Central memory CD4-positive, alpha-beta T cell (primary cell): ENCODE results near the gene MYH15.
"Not testable (repeated sequence)": the region's sequence is repeated elsewhere in the genome, so short reads cannot be mapped to it uniquely, and the experiment has no call there.

ENCODE experiments used
- DNase-seq: peaks from one replicate; pipeline ENCODE4 v3.0.0; 2022

The MYH15 gene

GRCh38 chr3:108383306-108383705 is 127.1 kb downstream of the MYH15 start:
- DNase-seq, result no peak

- no peak for DNase-seq
These were observed 128.8 kb downstream of the MYH15 start for GRCh38 chr3:108381529-108382140.

- no peak for DNase-seq
These were observed 130.1 kb downstream of the MYH15 start for GRCh38 chr3:108380128-108380795.

DNA sequence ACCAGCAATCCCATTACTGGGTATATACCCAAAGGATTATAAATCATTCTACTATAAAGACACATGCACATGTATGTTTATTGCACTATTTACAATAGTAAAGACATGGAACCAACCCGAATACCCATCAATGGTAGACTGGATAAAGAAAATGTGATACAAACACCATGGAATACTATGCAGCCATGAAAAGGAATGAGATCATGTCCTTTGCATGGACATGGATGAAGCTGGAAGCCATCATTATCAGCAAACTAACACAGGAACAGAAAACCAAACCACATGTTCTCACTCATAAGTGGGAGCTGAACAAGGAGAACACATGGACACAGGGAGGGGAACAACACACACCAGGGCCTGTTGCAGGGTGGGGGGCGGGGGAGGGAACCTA is 131.4 kb downstream of the MYH15 start:
- not testable (repeated sequence) for DNase-seq

- DNase-seq, result no peak
These were observed 132.0 kb downstream of the MYH15 start for GRCh38 chr3:108378153-108378951.

DNA sequence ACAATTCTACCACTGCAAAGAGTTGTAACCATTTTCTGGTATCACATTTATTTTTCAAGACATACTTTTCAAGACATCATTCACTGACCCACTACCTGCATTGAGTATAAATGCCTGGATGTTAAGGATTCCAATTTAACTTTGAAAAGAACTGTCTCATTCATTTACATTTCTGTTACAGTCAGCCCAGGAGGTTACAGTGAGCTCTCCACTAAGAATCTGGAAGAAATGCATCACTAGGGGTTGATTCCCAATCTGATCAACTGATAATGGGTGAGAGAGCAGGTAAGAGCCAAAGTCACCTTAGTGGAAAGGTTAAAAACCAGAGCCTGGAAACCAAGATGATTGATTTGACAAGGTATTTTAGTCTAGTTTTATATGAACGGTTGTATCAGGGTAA is 133.0 kb downstream of the MYH15 start:
- no peak for DNase-seq

- DNase-seq, result no peak
These were observed 134.4 kb downstream of the MYH15 start for GRCh38 chr3:108376026-108376425.

DNA sequence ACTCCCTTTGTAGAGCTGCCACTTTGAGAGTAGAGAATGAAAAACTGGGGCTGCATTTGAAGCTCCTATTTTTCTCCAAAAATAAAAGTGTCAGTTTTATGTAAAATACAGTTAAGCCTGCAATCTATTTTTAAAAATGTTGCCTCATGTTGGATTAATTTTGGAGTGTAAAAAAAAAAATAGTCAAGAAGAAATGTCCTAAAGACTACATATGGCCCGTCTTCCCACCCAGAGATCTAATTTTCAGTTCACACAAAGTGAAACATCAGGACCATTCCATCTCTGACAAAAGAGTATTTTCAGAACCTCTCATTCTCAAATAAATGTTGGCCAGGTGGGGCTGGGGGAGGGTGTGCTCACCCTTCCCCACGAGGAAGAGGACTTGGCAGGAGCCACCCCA is 151.4 kb downstream of the MYH15 start:
- DNase-seq, result no peak

DNA sequence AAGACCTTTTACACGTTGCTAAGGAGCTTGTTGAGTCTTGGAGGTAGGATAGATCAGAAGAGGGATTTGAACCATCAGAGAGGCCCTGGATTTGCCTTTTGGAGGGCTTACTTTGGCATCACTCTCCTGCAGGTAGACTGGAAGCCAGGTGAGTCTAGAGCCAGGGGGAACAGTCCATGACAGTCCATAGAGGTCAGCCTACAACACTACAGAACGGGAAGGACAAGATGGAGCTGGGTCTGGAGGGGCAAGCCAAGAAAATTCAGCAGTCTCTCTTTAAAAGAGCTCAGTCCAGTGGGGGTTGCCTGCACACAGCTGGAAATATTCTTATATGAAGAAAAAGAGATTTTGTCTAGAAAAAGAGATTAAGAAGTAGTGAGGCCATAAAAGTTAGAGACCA is 153.4 kb downstream of the MYH15 start:
- no peak for DNase-seq

GRCh38 chr3:108354562-108354961 is 155.8 kb downstream of the MYH15 start:
- DNase-seq, result no peak

DNA sequence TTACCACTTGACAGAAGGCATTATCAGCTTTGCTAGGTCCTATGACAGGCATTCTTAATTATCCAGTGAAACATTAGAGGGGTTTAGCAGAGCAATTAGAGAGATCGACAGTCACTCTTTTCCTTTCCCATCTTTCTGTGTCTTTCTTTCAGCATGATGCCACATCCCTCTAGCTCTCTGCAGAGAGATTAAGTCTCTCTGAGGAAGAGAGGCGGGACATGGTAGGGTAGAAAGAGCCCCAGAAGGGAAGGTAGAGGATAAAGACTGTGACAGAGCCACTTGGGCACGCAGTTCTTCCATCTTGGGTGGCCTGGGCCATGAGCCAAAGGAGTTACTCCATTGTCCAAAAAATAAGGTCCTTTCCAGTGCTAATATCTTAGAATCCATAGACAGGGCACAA is 158.2 kb downstream of the MYH15 start:
- DNase-seq, result no peak

DNA sequence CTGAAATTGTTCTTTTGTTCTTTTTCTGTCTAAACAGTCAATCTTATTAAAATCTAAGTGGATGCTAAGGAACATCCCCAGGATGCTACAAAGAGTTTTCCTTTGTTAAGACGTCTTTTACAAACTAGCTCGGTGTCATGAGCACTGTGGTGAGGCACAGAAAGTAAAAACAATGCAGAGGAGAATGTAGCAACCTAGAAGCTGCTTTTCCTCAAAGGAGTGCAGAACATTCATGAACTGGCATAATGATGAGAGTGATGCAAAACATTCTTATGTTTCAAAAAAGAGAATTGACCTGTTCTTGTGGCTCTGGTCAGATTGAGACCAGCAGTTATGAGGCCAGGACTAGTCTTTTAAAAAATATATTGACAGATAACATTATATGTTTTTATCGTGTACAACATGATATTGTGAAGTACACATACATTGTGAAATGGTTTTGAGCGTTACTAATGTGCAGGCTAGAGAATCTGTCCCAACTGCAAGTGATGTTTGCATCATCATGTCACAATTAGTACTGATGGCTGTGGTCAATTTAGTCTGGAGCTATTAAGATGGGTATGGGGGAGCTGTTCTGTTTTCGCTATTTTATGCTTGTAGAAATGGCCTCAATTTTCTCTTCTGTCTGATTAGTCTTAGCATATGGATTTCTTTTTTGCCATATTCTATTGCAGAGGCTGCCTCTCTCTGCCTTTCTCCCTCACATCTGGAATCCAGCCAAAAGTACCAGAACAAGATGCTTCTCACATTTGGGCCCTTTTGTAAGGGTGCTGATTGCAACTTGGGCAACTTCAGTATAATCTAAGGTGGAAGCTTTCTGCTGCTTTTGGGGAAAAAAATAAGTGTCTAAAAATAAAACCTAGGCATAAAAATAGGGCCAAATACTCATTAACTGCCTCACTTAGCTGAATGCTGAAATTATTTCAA is 163.8 kb downstream of the MYH15 start:
- no peak for DNase-seq

DNA sequence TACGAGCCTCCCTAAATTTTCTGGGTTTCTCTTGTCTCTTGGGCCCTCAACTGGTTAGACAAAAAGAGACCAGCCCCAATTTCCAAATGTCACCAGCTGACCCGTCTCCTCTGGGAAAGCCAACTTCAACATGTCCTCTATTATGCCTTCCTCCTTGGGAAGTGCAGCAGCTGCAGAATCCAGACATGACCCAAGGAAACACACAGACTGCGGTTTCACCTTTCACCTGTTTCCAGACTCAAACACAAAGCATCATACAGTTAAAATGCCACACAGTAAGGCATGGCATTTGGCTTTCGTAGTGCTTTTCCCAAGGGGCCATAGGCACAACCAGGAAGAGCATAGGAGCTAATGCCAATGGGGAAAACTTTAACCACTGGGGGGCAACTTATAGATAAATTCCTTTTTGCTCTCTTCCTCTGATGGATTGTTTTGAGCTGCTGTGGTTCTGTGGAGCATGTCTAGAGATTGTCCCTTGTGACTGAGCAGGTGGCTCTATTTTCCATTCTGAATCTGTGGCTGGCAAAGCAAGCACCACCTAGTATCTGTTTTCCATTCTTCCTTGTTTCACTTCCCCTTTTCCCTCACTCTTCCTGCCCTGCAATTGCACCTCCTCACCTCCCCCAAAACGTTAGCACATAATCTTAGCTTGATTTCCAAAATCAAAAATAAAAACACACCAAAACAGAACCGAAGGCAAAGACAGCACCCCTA is 164.7 kb downstream of the MYH15 start:
- no peak for DNase-seq

DNA sequence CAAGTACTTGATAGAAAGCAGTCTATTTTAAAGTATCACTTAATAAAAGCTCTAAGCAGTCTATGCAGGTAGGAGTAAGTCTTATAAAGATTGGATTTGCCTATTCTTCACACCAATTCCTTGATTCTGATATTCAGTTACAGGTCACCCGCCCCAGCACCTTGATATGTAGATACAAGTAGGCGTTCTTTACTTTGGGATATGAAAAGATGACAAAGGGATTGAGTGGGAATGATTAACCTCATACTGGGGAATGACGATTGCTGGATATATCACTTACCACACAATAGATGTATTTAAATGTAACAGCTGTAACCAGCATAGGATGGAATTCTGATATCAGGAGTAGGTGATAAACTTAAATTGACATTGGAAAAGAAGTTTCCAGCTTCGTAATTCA is 166.9 kb downstream of the MYH15 start:
- no peak for DNase-seq

DNA sequence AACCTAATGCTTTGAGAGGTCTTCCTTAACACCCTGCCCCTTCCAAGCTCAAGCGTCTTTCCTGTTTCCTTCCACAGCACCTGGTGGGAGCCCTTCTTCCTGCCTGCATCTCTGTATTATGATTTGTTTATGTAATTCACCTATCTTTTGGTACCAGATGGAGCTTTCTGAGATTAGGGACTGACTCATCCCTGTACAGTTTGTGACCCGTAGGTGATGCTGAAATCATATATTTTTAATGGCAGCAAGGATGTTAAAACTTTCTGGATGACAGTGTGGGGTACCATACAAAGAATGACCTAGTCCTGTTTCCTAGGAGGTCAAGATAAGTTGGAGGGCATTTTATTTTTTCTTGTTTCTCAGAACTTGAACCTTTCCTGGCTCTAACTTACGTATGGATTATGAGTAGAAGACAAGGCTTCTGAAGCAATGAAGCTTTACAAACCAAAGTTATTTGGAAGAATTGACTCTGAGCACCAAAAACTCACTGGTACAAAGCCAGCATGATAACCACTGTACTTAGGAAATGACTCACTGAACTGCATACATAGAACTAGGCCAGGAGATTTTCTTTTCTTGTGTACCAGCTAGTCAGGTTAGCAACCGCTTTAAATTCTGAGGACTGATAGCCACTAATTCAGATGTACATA is 167.4 kb downstream of the MYH15 start:
- DNase-seq, result no peak

DNA sequence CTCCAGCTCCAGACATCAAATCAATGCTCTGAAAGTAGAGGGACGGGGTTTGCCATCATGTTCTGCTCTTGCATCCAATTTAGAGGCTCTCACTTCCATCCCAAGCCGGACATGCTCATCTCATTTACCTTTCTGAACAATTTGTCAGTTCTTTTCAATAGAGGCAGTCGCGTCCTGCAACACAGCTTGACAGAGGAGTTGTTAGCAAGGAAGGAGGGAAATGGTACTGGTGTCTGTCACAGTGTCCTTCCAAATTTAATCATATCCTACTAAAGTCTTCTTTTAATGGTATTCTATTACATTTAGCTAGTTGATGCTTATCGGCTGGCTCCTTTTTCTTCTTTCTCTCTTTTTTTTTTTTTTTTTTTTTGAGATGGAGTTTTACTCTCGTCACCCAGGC is 168.5 kb downstream of the MYH15 start:
- no peak for DNase-seq

GRCh38 chr3:108338901-108339545 is 171.4 kb downstream of the MYH15 start:
- DNase-seq, result no peak

- DNase-seq, result no peak
These were observed 175.7 kb downstream of the MYH15 start for GRCh38 chr3:108334701-108335100.

GRCh38 chr3:108333961-108334360 is 176.4 kb downstream of the MYH15 start:
- no peak for DNase-seq

- DNase-seq, result no peak
These were observed 178.6 kb downstream of the MYH15 start for GRCh38 chr3:108331792-108332191.
